A204.1 (cell line): ENCODE data around the gene HOXD12.

Source experiments
- FAIRE-seq: peaks from 2 replicates; lab custom pipeline; 2012; peaks lifted over from hg19 to GRCh38; lab: Jason Lieb, UNC

HOXD12 gene, protein sequence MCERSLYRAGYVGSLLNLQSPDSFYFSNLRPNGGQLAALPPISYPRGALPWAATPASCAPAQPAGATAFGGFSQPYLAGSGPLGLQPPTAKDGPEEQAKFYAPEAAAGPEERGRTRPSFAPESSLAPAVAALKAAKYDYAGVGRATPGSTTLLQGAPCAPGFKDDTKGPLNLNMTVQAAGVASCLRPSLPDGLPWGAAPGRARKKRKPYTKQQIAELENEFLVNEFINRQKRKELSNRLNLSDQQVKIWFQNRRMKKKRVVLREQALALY

DNA sequence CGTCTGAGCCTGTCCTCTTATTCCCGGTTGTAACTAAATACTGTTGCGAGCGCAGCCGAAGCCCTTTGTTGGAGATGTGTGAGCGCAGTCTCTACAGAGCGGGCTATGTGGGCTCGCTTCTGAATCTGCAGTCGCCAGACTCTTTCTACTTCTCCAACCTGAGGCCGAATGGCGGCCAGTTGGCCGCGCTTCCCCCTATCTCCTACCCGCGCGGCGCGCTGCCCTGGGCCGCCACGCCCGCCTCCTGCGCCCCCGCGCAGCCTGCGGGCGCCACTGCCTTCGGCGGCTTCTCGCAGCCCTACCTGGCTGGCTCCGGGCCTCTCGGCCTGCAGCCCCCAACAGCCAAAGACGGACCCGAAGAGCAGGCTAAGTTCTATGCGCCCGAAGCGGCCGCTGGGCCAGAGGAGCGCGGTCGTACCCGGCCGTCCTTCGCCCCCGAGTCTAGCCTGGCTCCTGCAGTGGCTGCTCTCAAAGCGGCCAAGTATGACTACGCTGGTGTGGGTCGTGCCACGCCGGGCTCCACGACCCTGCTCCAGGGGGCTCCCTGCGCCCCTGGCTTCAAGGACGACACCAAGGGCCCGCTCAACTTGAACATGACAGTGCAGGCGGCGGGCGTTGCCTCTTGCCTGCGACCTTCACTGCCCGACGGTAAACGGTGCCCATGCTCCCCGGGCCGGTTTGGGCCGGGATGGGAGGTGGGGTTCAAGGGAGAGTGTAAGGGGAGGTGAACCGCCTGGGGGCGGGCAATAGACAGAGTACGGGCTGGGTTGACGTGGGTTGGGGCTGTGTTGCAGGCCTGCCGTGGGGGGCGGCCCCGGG is at the start of gene HOXD12:
Gene HOXD12, plus strand, starts transcription at position 68 of the 819 bp plus-strand sequence. Its CDS starts 7 bp downstream, at position 75.
- no peak for FAIRE-seq

- no peak for FAIRE-seq
Observed at GRCh38 chr2:176056406-176056805, 43.2 kb upstream of the HOXD12 start.

GRCh38 chr2:176063958-176064357 is 35.6 kb upstream of the HOXD12 start:
- FAIRE-seq, result no peak

DNA sequence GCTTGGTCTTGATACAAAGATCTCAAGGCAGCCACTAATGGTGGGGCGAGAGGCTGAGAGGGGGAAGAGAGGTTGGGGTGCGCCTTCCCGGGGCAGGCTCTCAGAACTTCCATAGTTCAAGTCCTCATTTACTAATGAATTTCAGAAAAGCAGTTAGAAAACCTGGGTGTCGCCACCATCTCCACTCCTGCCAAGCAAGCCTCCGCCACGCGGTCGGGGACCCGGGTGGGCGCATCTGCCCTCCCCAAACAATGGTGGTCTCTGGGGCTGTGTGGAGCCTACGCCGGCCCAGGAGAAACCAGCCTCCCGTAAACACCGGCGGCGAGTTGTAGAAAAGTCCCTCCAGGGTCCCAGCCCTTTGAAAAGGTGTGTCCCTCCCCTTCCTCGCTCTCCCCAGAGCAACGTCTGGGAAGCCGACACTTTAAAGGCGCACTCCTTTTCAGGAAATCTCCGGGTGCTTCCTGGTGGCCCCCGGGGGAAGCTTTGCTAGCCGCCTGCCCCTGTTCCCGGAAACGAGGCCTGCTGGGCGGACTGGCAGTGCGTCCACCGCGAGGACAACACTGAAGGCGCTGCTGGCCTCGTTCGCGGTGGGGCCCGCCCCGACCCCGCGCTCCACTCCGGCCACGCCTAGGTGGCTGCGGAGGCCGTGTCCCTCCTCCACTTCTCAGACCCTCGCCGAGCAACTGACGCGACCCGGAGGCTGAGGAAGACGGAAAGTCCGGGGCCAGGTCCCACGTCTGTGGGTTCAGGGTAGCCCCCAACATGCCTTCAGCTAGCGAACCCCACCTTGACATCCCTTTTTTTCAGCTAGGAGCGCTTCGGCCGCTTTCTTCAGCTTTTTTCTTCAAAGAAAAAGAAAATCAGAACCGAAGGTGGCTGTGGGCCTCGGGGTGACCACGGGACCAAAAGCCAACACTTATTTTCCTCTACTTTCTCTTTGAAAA is 32.7 kb upstream of the HOXD12 start:
- no peak for FAIRE-seq

- no peak for FAIRE-seq
Observed at GRCh38 chr2:176067589-176068418, 31.8 kb upstream of the HOXD12 start.

GRCh38 chr2:176068419-176068832 is 31.2 kb upstream of the HOXD12 start:
- FAIRE-seq, result no peak

- FAIRE-seq, result no peak
Observed at GRCh38 chr2:176071330-176072291, 28.0 kb upstream of the HOXD12 start.

- no peak for FAIRE-seq
Observed at GRCh38 chr2:176072292-176072669, 27.3 kb upstream of the HOXD12 start.

DNA sequence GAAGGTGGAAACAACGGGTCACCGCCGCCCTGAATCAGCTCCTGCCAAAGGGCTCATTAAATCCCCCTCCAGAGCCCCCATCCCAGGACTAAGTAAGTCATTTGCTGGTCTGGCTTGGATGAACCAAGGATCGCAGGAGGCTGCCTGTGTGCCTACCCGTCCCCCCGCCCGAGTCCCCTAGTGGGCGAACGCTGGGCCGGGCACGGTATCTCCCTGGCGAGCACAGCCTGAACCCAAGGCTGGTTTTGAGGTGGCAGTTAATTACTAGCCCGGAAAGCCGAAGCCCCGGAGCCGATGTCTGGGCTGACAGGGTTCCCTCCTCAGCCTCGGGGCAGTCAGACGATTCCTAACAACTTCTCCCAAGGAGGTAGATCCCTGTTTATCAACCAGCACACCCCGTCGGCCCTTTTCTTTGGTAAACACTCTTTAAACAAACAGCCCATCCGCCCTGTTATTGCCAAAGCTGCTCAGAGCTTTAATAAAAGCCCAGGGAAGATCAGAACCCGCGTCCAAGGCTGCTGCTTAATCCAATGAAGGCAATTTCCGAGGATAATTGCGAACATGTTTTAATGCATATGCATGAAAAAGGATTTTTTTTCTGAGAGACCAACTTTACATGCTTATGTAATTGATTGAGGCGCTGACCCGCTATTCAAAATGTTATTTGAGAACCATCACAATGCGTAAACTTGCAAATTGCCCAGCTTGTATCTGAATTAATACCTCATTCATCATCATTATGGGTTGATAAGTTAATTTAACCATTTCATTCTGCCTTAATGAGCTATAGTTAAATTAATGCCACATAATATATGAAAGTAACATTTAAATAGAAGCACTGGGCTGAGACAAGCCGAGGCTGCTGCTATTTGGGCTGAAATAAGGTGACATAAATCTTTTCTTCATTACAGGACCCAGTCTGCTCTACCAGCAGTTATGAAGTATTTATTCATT is 26.4 kb upstream of the HOXD12 start:
- no peak for FAIRE-seq

DNA sequence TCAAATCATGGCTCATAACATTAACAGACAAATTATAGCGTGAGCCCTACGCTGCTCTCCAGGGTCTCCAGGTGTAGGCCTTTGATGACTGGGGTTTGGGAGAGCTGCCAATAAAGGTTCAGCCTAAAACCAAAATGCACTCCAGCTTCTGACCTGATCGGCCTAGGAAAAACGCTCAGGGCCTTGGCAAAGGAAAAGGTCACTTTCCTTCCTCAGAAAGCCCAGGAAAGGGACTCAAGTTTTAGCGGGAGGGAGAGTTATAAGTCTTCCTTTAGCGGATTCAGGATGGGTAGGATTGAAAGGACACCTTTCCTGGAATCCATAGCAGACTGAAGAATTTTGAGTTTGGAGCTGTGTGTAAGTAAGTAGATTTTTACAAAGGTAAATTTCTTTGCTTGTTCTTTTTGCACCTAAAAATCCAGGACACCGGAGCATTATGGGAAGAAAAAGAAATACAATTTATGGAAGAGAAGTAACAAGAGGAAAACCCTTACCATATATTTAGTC is 24.6 kb upstream of the HOXD12 start:
- no peak for FAIRE-seq

DNA sequence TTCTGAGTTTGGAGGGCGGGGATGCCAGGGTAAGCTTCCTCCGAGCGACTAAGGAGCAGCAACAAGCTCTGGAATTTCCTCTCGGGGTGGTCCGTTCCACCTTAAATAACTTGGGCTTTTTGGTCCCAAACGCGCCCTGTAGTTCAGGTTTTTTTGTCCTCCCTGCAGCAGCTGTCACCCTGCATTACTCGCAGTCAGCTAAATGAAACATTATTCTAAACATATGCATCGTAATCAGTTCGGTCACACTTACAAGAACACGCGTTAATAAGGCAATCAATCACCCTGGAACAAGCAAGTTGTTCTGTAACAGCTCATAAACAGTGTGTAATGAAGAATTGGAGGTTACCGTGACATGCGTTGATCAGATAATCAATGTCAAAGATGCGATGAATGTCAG is 24.1 kb upstream of the HOXD12 start:
- FAIRE-seq, result no peak

DNA sequence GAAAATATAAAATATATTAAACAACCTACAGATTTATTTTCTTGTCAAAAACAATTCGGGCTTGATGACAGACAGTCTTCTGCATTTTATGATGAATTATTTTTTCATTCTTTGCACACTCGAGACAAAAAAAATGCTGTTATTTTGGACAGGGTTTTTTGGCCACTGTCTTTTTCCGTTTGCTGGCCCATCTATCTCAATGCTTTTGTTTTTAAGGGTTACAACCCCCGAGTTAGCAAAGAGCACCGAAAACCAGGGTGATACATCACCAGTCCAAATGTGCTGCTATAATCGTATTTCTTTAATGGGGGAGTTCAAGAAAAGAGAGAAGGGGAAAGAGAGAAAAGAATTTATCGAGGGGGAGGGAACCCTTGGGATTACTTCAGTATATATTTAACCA is 23.5 kb upstream of the HOXD12 start:
- FAIRE-seq, result no peak

DNA sequence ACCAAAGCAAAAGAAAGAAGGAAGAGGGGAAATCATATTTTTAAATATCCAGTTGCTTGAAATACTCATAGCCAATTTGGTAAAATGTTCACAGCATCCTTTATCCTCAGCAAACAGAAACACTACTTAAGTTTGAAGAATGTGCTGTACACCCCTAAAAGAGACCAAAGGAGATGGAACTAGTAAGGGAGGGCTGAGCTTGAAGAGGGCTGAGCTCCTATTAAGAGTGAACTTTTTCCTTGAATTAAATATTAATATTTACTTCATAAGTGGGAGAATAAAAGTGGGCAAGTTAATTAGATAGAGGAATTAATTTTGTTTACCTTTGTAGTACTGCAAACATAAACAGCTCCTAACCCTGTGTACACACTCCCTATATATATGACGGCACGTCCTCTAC is 22.8 kb upstream of the HOXD12 start:
- no peak for FAIRE-seq

DNA sequence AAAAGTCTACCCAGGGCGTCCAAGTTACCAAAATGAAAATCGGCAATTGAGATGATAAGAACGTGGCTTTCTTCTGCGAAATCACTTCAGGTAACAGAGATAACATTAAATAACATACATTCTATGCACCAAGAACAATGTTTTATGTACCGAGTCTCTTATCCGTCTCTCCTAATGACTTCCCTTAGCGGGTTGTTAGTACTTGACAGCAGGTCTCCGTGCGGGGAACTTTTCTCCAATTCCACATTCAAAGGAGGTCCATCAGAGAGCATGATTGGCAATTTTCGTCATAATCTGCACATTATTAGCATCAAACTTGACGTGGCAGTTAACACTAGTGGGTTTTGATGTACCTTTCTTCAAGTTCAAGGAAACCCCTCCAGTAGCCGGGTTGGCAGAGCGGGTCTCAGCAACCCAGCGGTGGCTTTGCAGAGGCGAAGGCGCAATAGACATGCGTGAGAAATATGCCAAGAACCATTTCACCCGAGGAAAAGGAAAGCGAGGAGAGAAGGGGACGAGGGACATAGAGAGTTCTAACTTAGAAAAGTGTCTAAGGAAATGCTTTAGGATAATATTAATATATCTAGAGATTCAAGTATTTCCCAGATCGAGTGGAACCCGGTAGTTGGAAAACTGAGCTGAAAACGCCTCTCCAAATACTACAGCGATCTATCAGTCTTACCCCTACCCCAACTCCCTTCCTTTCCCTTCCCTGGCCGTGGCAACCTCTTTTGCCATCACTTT is 20.9 kb upstream of the HOXD12 start:
- FAIRE-seq, result no peak

- no peak for FAIRE-seq
Observed at GRCh38 chr2:176079285-176079830, 20.2 kb upstream of the HOXD12 start.

DNA sequence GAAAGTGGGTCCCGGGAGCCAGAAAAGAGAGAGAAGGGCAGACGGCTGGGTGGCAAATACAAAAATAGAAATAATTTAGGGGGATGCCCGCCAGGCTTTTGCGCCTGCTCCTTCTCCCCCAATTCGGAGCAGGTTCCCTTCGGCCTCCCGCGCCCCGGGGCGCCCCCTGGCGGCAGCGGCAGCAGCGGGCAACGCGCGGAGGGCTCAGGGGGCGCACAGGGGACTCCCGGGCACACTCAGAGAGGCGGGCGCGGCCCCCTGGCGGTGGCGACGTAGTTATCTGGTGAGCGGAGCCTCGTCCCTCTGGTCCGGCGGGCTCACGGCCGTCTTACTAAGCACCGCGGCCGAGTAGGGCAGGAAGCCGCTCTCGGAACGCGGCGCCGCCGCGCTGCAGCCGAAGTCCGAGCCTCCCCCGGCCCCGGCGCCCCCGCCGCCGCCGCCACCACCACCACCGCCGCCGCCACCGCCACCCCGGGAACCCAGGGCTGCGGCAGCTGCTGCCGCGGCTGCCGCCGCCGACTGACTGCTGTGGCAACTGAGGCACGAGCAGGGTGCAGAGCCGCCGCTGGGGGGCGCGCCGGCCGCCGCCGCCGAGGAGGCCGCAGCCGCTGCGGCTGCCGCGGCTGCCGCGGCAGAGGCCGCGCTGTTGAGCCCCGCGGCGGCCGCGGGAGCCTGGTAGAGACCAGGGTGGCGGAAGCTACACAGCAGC is 19.6 kb upstream of the HOXD12 start:
- FAIRE-seq, result no peak
